Measurements from ENCODE around the gene RHBDF1. TPM values are rescaled to one million over a fixed set of nuclear protein-coding genes. Genes with fewer than 3 reads are reported as not detected.

Gene RHBDF1
- total and polyA plus RNA-seq, 9 of the 15 experiments (the other 6 are each of a cell fraction or from before 2014, with no cell fraction given): 1.0 to 8.2 (median 4.2) TPM

- peak in 1 of 2 experiments; percentile 63; a peak in 2 of 4 replicates for TF ChIP-seq TRIM24 (IDR thresholded peaks at IDR 0.05)
- no peak for TF ChIP-seq ZNF780A (CRISPR knock-in tag; IDR thresholded peaks at IDR 0.05)
- no peak for TF ChIP-seq MED1 (CRISPR knock-in tag; IDR thresholded peaks at IDR 0.05; ENCODE audit: borderline replicate concordance)
- no peak for TF ChIP-seq ZNF121 (CRISPR knock-in tag; conservative IDR thresholded peaks at IDR 0.05)
- TF ChIP-seq ARID4B (CRISPR knock-in tag; IDR thresholded peaks at IDR 0.05): no peak
- no peak for TF ChIP-seq GABPB2 (CRISPR knock-in tag; conservative IDR thresholded peaks at IDR 0.05)
- TF ChIP-seq PHB (CRISPR knock-in tag; IDR thresholded peaks at IDR 0.05): no peak
- TF ChIP-seq KDM2B (CRISPR knock-in tag; IDR thresholded peaks at IDR 0.05): no peak
- TF ChIP-seq FOS (IDR thresholded peaks at IDR 0.05; ENCODE audit: extremely low read depth, insufficient read length): no peak
- peak; percentile 73 for TF ChIP-seq JUND (IDR thresholded peaks at IDR 0.05; ENCODE audit: borderline replicate concordance, low read depth, low read length)
- TF ChIP-seq JUND (tag; IDR thresholded peaks at IDR 0.05; ENCODE audit: borderline replicate concordance, low read depth, low read length): peak; percentile 76; the same call in 2 of the 3 replicates
- TF ChIP-seq TFE3 (CRISPR knock-in tag; IDR thresholded peaks at IDR 0.05): no peak
- TF ChIP-seq NKRF (IDR thresholded peaks at IDR 0.05; ENCODE audit: borderline replicate concordance): no peak
- no peak for TF ChIP-seq GTF2E2 (tag; IDR thresholded peaks at IDR 0.05)
- TF ChIP-seq HNRNPL (IDR thresholded peaks at IDR 0.05; ENCODE audit: low read depth, low read length): peak; percentile 37; the same call in 1 of the 2 replicates
- TF ChIP-seq DACH1 (IDR thresholded peaks at IDR 0.05; ENCODE audit: partially characterized antibody): no peak
- TF ChIP-seq CEBPB (tag; IDR thresholded peaks at IDR 0.05): no peak
- no peak for TF ChIP-seq KLF6 (CRISPR knock-in tag; IDR thresholded peaks at IDR 0.05; ENCODE audit: borderline replicate concordance)
- TF ChIP-seq ZBTB26 (CRISPR knock-in tag; IDR thresholded peaks at IDR 0.05): no peak
- no peak for TF ChIP-seq CSDE1 (IDR thresholded peaks at IDR 0.05)
These were observed 47.5 kb upstream of the RHBDF1 start (continued) for GRCh38 chr16:119835-120491.
